ENCODE data around the gene CDK5RAP3. TPM values are rescaled to one million over a fixed set of nuclear protein-coding genes. Genes with fewer than 3 reads are reported as not detected.

Gene CDK5RAP3
- total RNA-seq, 1 donor from 2014 or later = 202 TPM

DNA sequence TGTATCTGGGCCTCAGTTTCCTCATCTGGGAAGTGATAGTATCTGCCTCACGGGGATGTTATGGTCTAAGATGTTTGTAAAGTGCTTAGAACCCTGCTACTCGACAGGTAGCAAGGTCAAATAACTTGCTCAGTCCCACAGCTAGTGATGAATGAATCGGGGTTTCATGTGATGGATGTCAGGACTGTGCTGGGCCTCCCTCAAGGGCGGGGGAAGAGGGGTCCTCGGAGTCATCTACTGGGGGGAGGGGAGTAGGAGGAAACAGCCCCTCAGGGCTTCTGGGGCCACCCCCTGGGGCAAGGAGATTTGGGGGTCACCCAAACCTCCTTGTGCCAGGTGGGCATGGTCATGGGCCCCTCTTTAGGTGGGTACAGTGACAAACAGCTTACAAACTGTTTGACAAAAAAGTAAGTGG is 28.8 kb upstream of the CDK5RAP3 start:
- H3K27ac Mint-ChIP-seq = peak overlapping the region; percentile 94
- H3K9me3 Mint-ChIP-seq = peaks cover 6% of the 10 kb centered on the region
- peak; percentile 67 for DNase-seq
- H3K27me3 Mint-ChIP-seq = no peaks in the 10 kb centered on the region
- peaks cover 24% of the 10 kb centered on the region for H3K36me3 Mint-ChIP-seq (ENCODE audit: low read depth)
- intact Hi-C loops (cut with micrococcal nuclease) = loop anchor here (10.0 kb wide), 1 partner anchor 163 kb away; the partner anchor contains the start of genes CBX1 and SNX11
- peak overlapping the region; percentile 90 for H3K4me3 Mint-ChIP-seq
- H3K4me1 Mint-ChIP-seq = peaks cover 40% of the 10 kb centered on the region

DNA sequence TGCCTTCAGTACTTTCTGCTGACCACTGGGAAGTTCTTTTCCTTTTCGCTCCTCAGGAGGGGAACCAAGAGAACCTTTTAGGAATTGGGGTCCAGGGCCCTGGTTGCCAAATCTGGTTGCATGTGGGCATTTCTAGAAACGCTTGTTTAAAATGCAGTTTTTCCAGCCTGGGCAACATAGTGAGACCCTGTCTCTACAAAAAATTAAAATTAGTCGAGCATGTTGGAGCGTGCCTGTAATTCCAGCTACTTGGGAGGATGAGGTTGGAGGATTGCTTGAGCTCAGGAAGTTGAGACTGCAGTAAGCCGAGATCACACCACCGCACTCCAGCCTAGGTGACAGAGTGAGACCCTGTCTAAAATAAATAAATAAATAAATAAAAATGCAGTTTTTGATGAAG is 28.3 kb upstream of the CDK5RAP3 start:
- Mint-ChIP-seq H3K9me3 (peaks cover 6% of the 10 kb centered on the region), H3K36me3 (ENCODE audit: low read depth) (peaks cover 27% of the 10 kb centered on the region), H3K4me1 (peaks cover 42% of the 10 kb centered on the region), H3K27ac (peak overlapping the region; percentile 94), H3K27me3 (no peaks in the 10 kb centered on the region), H3K4me3 (peak overlapping the region; percentile 90)
- DNase-seq = no peak
- intact Hi-C loops (cut with micrococcal nuclease) = loop anchor here (10.0 kb wide), 1 partner anchor 162 kb away; the partner anchor contains the start of genes CBX1 and SNX11

DNA sequence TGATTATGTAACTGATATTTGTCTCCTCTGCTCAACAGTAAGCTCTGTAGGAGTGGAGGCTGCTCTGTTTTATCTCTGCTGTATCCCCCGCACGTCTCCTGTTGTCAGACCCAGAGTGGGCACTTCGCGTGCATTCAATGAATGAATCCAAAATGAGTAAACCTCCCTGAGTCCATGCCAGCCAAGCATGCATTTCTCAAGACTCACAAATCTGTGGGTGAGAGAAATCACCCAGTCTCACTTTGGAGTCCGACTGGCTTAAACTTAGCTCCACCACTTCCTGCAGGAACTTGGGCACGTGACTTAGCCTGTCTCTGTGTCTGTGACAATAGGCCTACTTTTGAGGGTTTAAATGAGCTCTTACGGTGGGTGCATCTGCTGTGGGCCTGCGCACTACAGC is 25.8 kb upstream of the CDK5RAP3 start:
- H3K36me3 Mint-ChIP-seq (ENCODE audit: low read depth) = peaks cover 37% of the 10 kb centered on the region
- peaks cover 6% of the 10 kb centered on the region for H3K9me3 Mint-ChIP-seq
- peak overlapping the region; percentile 55 for H3K27ac Mint-ChIP-seq
- DNase-seq = peak; percentile 68
- intact Hi-C loops (cut with micrococcal nuclease) = loop anchor here (10.0 kb wide), 1 partner anchor 160 kb away; the partner anchor contains the start of genes CBX1 and SNX11
- no peaks in the 10 kb centered on the region for H3K27me3 Mint-ChIP-seq
- H3K4me3 Mint-ChIP-seq = peak overlapping the region; percentile 31
- peaks cover 53% of the 10 kb centered on the region for H3K4me1 Mint-ChIP-seq

DNA sequence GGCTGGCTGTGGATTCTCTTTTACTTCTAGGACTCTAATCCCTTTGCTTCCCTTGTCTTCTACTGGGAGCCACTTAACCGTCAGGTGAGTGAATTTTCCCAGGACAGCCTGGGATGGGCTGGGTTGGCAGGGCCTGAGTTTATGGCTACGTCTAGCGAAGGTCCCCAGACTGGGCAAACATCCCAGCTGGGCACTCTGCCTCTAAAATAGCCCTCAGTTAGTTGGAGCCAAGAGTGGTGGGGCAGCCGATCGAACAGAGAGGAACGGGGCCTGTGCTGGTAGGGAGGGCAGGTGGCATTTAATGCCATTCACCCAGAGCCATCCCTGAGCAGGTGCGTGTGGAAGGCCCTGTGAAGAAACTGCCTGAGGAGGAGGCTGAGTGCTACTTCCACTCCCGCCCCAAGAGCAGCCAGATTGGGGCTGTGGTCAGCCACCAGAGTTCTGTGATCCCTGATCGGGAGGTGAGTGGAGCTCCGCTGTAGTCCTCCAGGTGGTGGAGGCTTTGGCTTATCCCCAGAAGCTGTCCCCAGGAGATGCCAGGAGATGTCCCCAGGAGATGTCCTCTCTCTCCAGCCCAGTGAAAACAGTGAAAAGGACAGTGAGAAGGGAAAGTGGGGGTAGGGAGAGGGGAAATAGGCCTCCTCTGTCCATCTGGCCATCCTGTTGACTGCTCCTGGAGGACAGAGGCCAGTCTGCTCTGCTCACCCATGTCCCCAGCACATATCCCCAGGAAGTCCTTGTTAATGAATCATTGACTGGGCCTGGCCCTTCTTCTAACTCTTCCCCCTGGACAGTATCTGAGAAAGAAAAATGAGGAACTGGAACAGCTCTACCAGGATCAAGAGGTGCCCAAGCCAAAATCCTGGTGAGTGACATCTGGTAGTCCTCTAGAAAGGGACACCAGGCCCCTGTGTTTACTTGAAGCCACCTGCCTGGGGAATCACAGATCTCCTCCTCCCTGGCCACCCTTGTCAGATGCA is 25.1 kb upstream of the CDK5RAP3 start:
- no peaks in the 10 kb centered on the region for H3K27me3 Mint-ChIP-seq
- peaks cover 36% of the 10 kb centered on the region for H3K36me3 Mint-ChIP-seq (ENCODE audit: low read depth)

DNA sequence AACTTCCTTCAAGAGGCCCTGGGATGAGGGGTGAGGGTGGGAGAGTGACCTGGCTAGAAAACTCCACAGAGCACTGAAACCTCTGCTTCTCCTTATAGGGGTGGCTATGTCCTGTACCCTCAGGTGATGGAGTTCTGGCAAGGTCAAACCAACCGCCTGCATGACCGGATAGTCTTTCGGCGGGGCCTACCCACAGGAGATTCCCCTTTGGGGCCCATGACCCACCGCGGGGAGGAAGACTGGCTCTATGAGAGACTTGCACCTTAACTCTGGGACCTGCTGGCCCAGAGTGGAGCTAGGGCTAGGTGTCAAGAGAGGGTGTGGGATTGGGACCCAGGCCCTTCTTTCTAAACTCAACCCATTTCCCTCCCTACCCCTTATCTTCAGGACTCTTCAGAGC is 24.4 kb upstream of the CDK5RAP3 start:
- intact Hi-C loops (cut with micrococcal nuclease) = loop anchor here (10.0 kb wide), 1 partner anchor 158 kb away; the partner anchor contains the start of genes CBX1 and SNX11
- Mint-ChIP-seq H3K4me3 (no peak overlapping the region), H3K4me1 (peaks cover 44% of the 10 kb centered on the region), H3K27me3 (no peaks in the 10 kb centered on the region), H3K9me3 (no peaks in the 10 kb centered on the region), H3K36me3 (ENCODE audit: low read depth) (peaks cover 31% of the 10 kb centered on the region), H3K27ac (no peak overlapping the region)
- no peak for DNase-seq

More for the DNA sequence above, 25.1 kb upstream of the CDK5RAP3 start:
- DNase-seq = no peak
- Mint-ChIP-seq H3K27ac (peak overlapping the region; percentile 55), H3K9me3 (peaks cover 4% of the 10 kb centered on the region), H3K4me3 (no peak overlapping the region), H3K4me1 (peaks cover 49% of the 10 kb centered on the region)
- intact Hi-C loops (cut with micrococcal nuclease) = loop anchor here (10.0 kb wide), 1 partner anchor 159 kb away; the partner anchor contains the start of genes CBX1 and SNX11

DNA sequence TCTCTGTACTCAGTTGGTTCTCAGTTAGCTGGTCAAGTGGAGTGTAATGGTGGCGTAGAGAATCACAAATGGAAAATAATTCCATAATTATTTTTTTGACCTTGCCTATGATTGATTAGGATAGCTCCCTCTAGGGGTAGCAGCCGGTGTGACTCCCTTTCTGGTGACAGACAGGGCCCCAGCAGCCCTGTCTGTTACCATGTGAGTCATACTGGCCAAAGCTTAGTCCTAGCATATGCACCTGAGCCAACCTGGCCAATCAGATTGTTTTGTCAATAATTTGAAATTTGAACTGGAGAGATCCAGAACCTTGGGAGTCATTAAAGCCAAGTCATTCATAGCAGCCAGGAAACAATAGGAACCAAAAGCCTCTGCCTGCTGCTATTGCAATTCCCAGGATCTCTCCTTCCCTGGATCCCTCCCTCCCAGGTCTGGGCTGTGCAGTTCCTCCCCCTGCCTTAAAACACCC is 23.9 kb upstream of the CDK5RAP3 start:
- Mint-ChIP-seq H3K4me3 (no peak overlapping the region), H3K27me3 (no peaks in the 10 kb centered on the region), H3K4me1 (peaks cover 46% of the 10 kb centered on the region), H3K9me3 (no peaks in the 10 kb centered on the region), H3K27ac (peak overlapping the region; percentile 11), H3K36me3 (ENCODE audit: low read depth) (peaks cover 33% of the 10 kb centered on the region)
- intact Hi-C loops (cut with micrococcal nuclease) = loop anchor here (10.0 kb wide), 1 partner anchor 158 kb away; the partner anchor contains the start of genes CBX1 and SNX11
- DNase-seq = peak; percentile 91

DNA sequence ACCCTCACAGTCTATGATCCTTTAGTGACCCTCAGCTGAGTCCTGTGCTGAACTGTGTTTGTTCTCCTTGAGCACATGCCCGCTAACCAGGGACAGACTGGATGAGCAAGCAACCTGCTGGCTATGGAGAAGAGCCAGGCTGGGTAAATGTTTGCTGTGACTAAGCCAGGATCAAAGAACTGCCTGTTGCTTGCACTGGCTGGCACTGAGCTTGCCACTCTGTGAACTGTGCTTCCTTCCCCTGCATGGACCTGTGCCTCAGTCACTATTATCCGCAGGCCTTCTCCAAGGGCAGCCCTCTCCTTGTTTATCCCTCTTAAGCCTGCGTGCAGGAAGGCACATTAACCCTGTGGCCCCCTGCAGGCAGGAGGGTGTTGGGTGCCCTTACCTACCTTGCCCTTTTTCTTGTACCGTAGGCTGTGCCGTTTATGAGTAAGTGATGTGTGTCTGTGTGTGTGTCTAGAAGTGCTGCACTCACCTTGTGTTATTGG is 22.2 kb upstream of the CDK5RAP3 start:
- Mint-ChIP-seq H3K36me3 (ENCODE audit: low read depth) (peaks cover 32% of the 10 kb centered on the region), H3K27me3 (no peaks in the 10 kb centered on the region), H3K9me3 (no peaks in the 10 kb centered on the region), H3K27ac (peak overlapping the region; percentile 78), H3K4me1 (peaks cover 36% of the 10 kb centered on the region), H3K4me3 (peak overlapping the region; percentile 71)
- no peak for DNase-seq
- intact Hi-C loops (cut with micrococcal nuclease) = loop anchor here (1.0 to 10.0 kb wide), 3 partner anchors 22 to 156 kb away; partner anchors contain the start of genes CBX1 and SNX11

DNA sequence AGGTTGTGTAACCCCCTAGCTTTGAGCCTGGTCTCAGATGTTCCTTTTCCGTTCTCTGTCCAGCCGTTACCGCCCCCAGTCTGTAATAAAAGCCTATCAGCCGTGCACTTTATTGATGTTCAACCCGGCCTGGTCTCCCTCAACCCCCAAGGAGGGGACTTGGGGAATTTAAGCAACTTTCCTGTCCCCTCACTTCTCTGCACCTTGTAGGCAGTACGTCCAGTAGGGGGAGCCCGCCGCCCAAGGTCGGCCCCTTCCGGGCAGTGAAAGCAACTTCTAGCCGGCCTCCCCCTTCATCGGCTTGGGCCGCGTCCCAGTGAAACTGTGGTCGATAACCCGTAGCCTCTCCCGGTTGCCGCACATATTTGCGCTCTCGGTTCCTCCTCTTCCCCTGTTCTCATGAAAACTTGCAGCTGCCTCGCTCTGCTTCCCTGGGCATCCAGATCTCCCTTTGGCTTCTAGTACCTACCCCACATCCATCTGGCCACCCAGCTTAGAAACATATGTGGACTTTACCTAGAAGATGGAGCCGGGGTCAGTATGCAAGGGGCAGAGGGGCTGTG is 21.6 kb upstream of the CDK5RAP3 start:
- Mint-ChIP-seq H3K4me1 (peaks cover 33% of the 10 kb centered on the region), H3K4me3 (peak overlapping the region; percentile 71), H3K36me3 (ENCODE audit: low read depth) (peaks cover 31% of the 10 kb centered on the region), H3K27me3 (no peaks in the 10 kb centered on the region), H3K27ac (peak overlapping the region; percentile 78), H3K9me3 (no peaks in the 10 kb centered on the region)
- intact Hi-C loops (cut with micrococcal nuclease) = loop anchor here (1.0 to 10.0 kb wide), 3 partner anchors 21 to 156 kb away; partner anchors contain the start of genes CBX1 and SNX11
- DNase-seq = peak; percentile 96

DNA sequence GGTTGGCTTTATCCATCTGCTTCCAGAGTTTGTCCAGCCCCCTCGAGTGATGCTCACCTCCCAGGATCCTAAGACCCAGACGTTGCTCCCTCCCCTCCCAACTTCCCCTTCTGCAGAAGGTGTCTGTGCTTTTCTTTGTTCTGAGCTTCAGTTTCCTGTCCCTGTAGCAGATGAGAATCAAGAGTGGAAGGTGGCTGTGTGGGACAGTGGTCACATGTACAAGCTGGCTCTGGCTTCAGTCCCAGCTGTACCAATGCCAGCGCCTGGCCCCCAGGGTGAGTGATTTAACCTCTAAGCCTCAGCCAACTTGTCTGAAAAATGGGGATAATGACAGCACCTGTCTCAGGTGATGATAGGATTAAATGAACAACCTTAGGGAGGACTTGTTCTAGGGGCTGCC is 21.0 kb upstream of the CDK5RAP3 start:
- H3K4me3 Mint-ChIP-seq = peak overlapping the region; percentile 37

DNA sequence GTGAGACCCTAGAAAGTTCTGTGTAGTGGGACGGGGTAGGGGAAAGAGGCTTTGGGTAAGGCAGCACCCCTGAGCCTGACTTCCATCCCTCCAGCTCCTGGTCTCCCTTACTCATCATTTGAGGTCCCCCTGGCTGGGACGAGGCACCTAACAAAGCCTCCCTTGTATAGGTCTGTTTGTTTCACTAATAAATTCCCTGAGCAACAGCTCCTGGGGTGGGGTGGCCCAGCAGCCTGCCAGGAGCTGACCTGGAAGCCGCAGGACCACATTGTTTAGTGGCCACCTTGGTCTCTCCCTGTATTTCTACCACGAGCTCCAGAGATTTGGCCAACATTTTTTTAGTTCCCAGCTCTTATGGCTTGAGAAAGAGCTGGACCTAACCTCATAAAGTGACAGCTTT is 20.5 kb upstream of the CDK5RAP3 start:
- H3K27ac Mint-ChIP-seq = no peak overlapping the region
- no peaks in the 10 kb centered on the region for H3K27me3 Mint-ChIP-seq
- peaks cover 26% of the 10 kb centered on the region for H3K36me3 Mint-ChIP-seq (ENCODE audit: low read depth)
- H3K4me1 Mint-ChIP-seq = peaks cover 22% of the 10 kb centered on the region
- no peak overlapping the region for H3K4me3 Mint-ChIP-seq
- H3K9me3 Mint-ChIP-seq = no peaks in the 10 kb centered on the region
- intact Hi-C loops (cut with micrococcal nuclease) = no loop called here
- DNase-seq = no peak

More for the DNA sequence above, 21.0 kb upstream of the CDK5RAP3 start:
- H3K9me3 Mint-ChIP-seq = no peaks in the 10 kb centered on the region
- H3K27ac Mint-ChIP-seq = peak overlapping the region; percentile 26
- H3K4me1 Mint-ChIP-seq = peaks cover 27% of the 10 kb centered on the region
- peaks cover 28% of the 10 kb centered on the region for H3K36me3 Mint-ChIP-seq (ENCODE audit: low read depth)
- intact Hi-C loops (cut with micrococcal nuclease) = loop anchor here (1.0 to 10.0 kb wide), 3 partner anchors 20 to 155 kb away; partner anchors contain the start of genes CBX1 and SNX11
- no peak for DNase-seq
- no peaks in the 10 kb centered on the region for H3K27me3 Mint-ChIP-seq

DNA sequence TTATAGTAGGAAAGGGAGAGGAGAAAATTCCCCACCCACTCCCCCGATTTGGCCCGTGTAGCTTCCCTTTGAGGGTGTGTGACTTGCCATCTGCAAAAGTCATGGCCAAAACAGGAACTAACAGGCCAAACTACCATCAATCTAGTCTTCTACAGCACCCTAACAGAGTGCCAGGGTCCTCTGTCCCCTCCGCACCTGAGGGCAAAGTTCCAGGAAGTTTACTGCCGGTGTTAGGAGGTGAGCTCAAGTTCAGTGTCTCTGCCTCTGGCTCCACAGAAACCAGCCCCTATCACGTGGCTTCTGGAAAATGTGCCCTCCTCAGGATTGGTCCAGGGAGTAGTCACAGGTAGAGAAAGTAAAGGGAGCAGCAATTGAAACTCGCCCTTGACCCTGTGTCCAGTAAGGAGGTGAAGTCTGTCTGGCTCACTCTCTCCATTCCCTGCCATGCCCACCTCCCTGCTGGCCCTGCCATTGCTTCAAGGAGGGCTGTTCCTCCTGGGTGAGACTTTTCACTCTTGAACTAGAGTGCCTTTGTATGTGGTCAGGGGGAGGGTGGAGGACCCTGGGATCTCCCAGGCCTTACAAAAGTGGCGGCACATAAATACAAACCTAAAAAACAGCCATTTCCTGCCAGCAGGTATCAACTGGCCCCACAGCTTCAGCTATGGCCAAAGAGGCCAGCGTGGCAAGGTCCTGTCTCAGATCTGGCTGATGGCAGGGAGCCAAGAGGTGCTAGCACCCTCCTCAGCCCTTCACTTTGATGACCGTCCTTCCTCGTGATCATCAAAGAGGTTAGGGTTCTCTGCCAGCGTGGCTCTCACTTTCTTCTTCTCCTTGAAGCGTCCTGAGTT is 18.5 kb upstream of the CDK5RAP3 start:
- no peaks in the 10 kb centered on the region for H3K9me3 Mint-ChIP-seq
- no peaks in the 10 kb centered on the region for H3K27me3 Mint-ChIP-seq
- peaks cover 14% of the 10 kb centered on the region for H3K36me3 Mint-ChIP-seq (ENCODE audit: low read depth)
- no peak overlapping the region for H3K4me3 Mint-ChIP-seq
- intact Hi-C loops (cut with micrococcal nuclease) = no loop called here
- peaks cover 15% of the 10 kb centered on the region for H3K4me1 Mint-ChIP-seq
- no peak overlapping the region for H3K27ac Mint-ChIP-seq
- DNase-seq = no peak

DNA sequence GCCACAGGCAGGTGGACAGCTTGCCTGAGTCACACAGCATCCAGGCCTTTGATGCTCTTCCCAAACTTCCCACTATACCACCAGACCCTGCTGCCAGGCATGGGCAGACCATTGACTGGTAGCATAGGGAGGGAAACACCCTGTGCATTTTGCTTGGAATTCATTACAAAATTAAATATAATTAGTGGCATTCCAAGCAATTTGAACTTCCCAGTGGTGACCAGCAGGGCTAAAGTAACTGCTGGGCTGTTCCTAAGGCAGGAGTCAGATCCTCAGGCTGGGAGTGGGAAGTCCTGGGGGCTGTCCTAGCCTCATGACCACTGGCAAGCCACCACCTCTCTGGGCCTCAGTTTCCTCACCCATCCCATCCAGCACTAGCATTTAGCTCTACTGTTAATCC is 17.0 kb upstream of the CDK5RAP3 start:
- intact Hi-C loops (cut with micrococcal nuclease) = no loop called here
- Mint-ChIP-seq H3K9me3 (no peaks in the 10 kb centered on the region), H3K27ac (no peak overlapping the region), H3K36me3 (ENCODE audit: low read depth) (peaks cover 7% of the 10 kb centered on the region), H3K4me1 (peaks cover 13% of the 10 kb centered on the region), H3K27me3 (no peaks in the 10 kb centered on the region), H3K4me3 (no peak overlapping the region)
- no peak for DNase-seq

All from activated CD4-positive, alpha-beta T cell treated with anti-CD3 and anti-CD28 coated beads, Interleukin-2, amount 10 ng/mL, durations not matched to agents 24 days and 14 days (primary cell).